Parathyroid adenoma (tissue), 2 donors: Measurements from ENCODE around the gene SUV39H1.

Experiments
- H2AFZ ChIP-seq: fragments of 300-600 bp; sonication (generic); one replicate; pipeline ENCODE4 v1.7.0; 2017; ENCODE audit warnings: antibody characterized with exemption, mild to moderate bottlenecking
- H3K27ac ChIP-seq: fragments of 300-600 bp; sonication (generic); one replicate; pipeline ENCODE4 v1.7.0; 2017
- H3K27me3 ChIP-seq: fragments of 300-600 bp; sonication (generic); one replicate; pipeline ENCODE4 v1.7.0; 2017; ENCODE audit warnings: low read length; ENCODE audit not compliant: control insufficient read depth, insufficient read depth
- H3K36me3 ChIP-seq: fragments of 300-600 bp; sonication (generic); one replicate; pipeline ENCODE4 v1.7.0; 2017; ENCODE audit warnings: low read length; ENCODE audit not compliant: control insufficient read depth, insufficient read depth
- H3K4me1 ChIP-seq: fragments of 300-600 bp; sonication (generic); one replicate; pipeline ENCODE4 v1.7.0; 2017; ENCODE audit warnings: control low read depth
- H3K4me2 ChIP-seq: fragments of 300-600 bp; sonication (generic); one replicate; pipeline ENCODE4 v1.7.0; 2017; ENCODE audit warnings: low read length
- H3K4me3 ChIP-seq: fragments of 300-600 bp; sonication (generic); one replicate; pipeline ENCODE4 v1.7.0; 2017; ENCODE audit warnings: low read depth, low read length
- H3K79me2 ChIP-seq: fragments of 300-600 bp; sonication (generic); one replicate; pipeline ENCODE4 v1.7.0; 2017; ENCODE audit warnings: control low read depth
- H3K9ac ChIP-seq: fragments of 300-600 bp; sonication (generic); one replicate; pipeline ENCODE4 v1.7.0; 2017; ENCODE audit warnings: mild to moderate bottlenecking
- H3K9me3 ChIP-seq: fragments of 300-600 bp; sonication (generic); one replicate; pipeline ENCODE4 v1.7.0; 2017; ENCODE audit warnings: low read length; ENCODE audit not compliant: control insufficient read depth
- TF ChIP-seq, protein P1 (sequence below): fragments of 300-600 bp; sonication (generic); IDR thresholded peaks from one replicate; pipeline ENCODE4 v1.7.0; 2017; ENCODE audit warnings: antibody characterized with exemption, mild to moderate bottlenecking
- donor health status: primary hyperparathyroidism.

The SUV39H1 gene

DNA sequence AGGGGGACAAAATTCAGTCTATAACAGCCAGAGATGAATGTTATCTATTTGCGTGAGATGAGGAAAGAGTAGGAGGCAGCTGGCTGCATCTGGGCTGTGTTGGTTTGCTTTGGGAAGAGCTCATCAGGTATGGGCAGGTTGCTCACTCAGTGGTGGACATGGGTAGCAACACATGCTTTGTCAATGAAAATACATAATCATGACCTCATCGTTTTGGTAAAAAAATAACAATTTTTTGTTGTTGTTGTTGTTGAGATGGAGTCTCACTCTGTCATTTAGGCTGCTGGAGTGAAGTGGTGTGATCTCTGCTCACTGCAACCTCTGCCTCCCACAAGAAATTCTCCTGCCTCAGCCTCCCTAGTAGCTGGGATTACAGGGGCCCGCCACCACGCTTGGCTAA lies 48.7 kb downstream of the SUV39H1 start:
- Histone ChIP-seq H3K79me2 (no peaks in the 10 kb centered on the region), H3K4me1 (no peaks in the 10 kb centered on the region), H3K4me3 (no peak overlapping the region), H3K36me3 (no peaks in the 10 kb centered on the region), H3K27me3 (no peaks in the 10 kb centered on the region), H3K9ac (no peak overlapping the region), H3K9me3 (no peaks in the 10 kb centered on the region), H2AFZ (no peak overlapping the region), H3K27ac (no peak overlapping the region), H3K4me2 (no peak overlapping the region)
- TF ChIP-seq, protein P1, sequence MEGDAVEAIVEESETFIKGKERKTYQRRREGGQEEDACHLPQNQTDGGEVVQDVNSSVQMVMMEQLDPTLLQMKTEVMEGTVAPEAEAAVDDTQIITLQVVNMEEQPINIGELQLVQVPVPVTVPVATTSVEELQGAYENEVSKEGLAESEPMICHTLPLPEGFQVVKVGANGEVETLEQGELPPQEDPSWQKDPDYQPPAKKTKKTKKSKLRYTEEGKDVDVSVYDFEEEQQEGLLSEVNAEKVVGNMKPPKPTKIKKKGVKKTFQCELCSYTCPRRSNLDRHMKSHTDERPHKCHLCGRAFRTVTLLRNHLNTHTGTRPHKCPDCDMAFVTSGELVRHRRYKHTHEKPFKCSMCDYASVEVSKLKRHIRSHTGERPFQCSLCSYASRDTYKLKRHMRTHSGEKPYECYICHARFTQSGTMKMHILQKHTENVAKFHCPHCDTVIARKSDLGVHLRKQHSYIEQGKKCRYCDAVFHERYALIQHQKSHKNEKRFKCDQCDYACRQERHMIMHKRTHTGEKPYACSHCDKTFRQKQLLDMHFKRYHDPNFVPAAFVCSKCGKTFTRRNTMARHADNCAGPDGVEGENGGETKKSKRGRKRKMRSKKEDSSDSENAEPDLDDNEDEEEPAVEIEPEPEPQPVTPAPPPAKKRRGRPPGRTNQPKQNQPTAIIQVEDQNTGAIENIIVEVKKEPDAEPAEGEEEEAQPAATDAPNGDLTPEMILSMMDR = no peak

- Histone ChIP-seq H3K9me3 (no peaks in the 10 kb centered on the region), H3K79me2 (no peaks in the 10 kb centered on the region), H3K4me1 (no peaks in the 10 kb centered on the region), H3K27ac (no peak overlapping the region), H3K36me3 (no peaks in the 10 kb centered on the region), H3K27me3 (no peaks in the 10 kb centered on the region), H2AFZ (no peak overlapping the region), H3K4me3 (no peak overlapping the region), H3K4me2 (no peak overlapping the region), H3K9ac (no peak overlapping the region)
- TF ChIP-seq, protein P1 = no peak
Measured at GRCh38 chrX:48747415-48748016, 51.0 kb downstream of the SUV39H1 start.

DNA sequence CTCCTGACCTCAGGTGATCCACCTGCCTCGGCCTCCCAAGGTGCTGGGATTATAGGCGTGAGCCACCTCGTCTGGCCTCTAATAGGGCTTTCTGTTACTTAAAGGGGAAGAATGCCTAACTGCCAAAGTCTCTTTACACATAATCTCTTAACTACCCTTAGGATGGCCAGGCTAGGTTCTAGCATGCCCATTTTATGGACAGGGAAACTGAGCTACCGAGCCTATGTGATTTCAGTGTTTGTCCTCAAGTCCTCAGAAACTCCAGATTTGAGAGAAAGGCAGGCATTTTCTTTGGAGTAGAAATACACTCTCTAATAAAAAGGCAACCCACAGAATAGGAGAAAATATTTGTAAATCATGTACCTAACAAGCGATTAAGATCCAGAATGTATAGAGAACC lies 52.6 kb downstream of the SUV39H1 start:
- H3K4me1 ChIP-seq = peaks cover 3% of the 10 kb centered on the region
- no peaks in the 10 kb centered on the region for H3K36me3 ChIP-seq
- no peak overlapping the region for H3K4me2 ChIP-seq
- H3K9me3 ChIP-seq = no peaks in the 10 kb centered on the region
- H2AFZ ChIP-seq = no peak overlapping the region
- H3K9ac ChIP-seq = no peak overlapping the region
- no peaks in the 10 kb centered on the region for H3K27me3 ChIP-seq
- no peaks in the 10 kb centered on the region for H3K79me2 ChIP-seq
- no peak overlapping the region for H3K4me3 ChIP-seq
- no peak overlapping the region for H3K27ac ChIP-seq
- TF ChIP-seq, protein P1 = no peak

- no peak overlapping the region for H2AFZ ChIP-seq
- H3K9me3 ChIP-seq = no peaks in the 10 kb centered on the region
- H3K9ac ChIP-seq = no peak overlapping the region
- H3K79me2 ChIP-seq = no peaks in the 10 kb centered on the region
- H3K27ac ChIP-seq = no peak overlapping the region
- H3K4me2 ChIP-seq = no peak overlapping the region
- no peaks in the 10 kb centered on the region for H3K27me3 ChIP-seq
- peaks cover 3% of the 10 kb centered on the region for H3K4me1 ChIP-seq
- no peaks in the 10 kb centered on the region for H3K36me3 ChIP-seq
- TF ChIP-seq, protein P1 = no peak
- no peak overlapping the region for H3K4me3 ChIP-seq
Measured at GRCh38 chrX:48751343-48751742, 54.8 kb downstream of the SUV39H1 start.

DNA sequence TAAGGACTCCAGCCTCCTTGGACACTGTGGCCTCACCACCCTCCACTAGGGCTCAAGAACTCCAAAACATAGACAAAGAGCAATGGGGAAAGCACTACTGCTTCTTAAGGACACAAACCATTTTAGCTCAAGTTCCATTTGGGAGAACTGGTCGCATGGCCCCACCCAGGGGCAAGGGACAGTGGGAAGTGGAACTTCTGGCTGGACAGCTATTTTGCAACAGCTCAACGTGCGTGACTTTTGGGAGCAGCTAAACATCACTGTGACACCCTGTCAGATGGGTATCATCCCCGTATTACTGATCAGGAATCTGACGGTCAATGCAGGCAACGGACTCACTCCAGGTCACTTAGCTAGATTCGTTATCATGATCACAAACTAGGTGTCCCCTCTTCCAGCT lies 56.0 kb downstream of the SUV39H1 start:
- H2AFZ ChIP-seq = peak overlapping the region; percentile 33
- TF ChIP-seq, protein P1 = no peak

More for the DNA sequence above, 56.0 kb downstream of the SUV39H1 start:
- Histone ChIP-seq H3K79me2 (no peaks in the 10 kb centered on the region), H3K4me1 (peaks cover 3% of the 10 kb centered on the region), H3K36me3 (no peaks in the 10 kb centered on the region), H3K4me3 (no peak overlapping the region), H3K27me3 (no peaks in the 10 kb centered on the region), H3K27ac (no peak overlapping the region), H3K9ac (no peak overlapping the region), H3K9me3 (no peaks in the 10 kb centered on the region), H3K4me2 (no peak overlapping the region)
